Gastrocnemius medialis (tissue), 4 donors: ENCODE data around the gene ENAH.

Experiments used
- CTCF ChIP-seq, 5 experiments: fragments of 450-650 bp in 3 of 5; fragments of 200-600 bp in 2 of 5; sonication (generic) in 2 of 5; IDR thresholded peaks in 4 of 5; conservative IDR thresholded peaks in 1 of 5; 1 replicate in 4 of 5; 2 replicates in 1 of 5; pipeline ENCODE4 v1.5.1; 2016 to 2019; ENCODE audit warnings: antibody characterized with exemption in 5 of 5, mild to moderate bottlenecking in 3 of 5, moderate library complexity in 3 of 5
- POLR2A ChIP-seq, 2 donors: fragments of 450-650 bp; IDR thresholded peaks; one replicate each; pipeline ENCODE4 v1.6.1; 2017; ENCODE audit warnings: antibody characterized with exemption in 2 of 2, mild to moderate bottlenecking in 2 of 2, moderate library complexity in 2 of 2

- TF ChIP-seq CTCF (IDR thresholded peaks at IDR 0.05 in 4 of 5, conservative IDR thresholded peaks at IDR 0.05 in 1 of 5): no peak
- TF ChIP-seq POLR2A (IDR thresholded peaks at IDR 0.05): no peak
These were observed 37.0 kb upstream of the ENAH start for GRCh38 chr1:225689882-225690459.
